Umbilical cord (tissue), 2 donors: ENCODE measurements around the gene ARGLU1. TPM values are rescaled to one million over a fixed set of nuclear protein-coding genes. Genes with fewer than 3 reads are reported as not detected.

Experiments
- DNase-seq: peaks from one replicate; pipeline ENCODE4 v3.0.0-alpha.2; 2015; ENCODE audit warnings: low spot score
- total RNA-seq: library from RNA; depleted of rRNA; stranded (reverse); fragments of >200 nt; gene quantifications from one replicate; pipeline ENCODE4 v1.2.3, GENCODE V29; 2014; ENCODE audit warnings: low replicate concordance; ENCODE audit not compliant: insufficient read depth

Gene ARGLU1
- total RNA-seq, 1 donor from 2014 or later: 89.8 TPM

DNA sequence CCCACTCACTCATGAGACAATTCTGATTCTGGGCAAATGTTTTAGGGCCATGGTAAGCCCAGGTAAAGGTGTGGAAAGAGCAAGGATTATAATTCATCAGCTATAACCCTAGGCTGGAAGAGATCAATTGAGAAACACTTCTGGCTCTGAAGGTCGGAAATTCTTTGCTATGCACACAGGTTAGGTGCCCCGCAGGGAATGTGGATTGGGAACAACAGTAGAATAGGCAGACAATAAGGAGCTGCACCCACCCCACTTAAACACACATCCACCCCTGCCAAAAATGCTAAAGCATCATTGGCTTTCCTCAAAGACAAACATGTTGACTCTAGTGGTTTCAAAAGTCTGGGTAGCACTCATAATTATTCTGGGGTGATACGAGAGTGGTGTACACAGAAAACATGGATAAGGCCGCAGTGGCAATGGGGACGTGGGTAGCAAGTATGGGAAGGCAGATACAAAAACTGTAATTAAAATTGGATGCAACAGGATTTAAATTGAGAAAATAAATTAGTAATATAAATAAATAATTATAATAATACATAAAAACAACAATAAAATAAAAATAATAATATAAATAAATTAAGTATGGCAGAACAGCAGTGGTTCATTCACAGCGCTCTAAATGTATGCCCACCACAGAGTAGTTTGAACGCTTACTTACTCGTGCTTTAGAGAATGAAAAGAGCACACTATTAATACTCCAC, 41.0 kb downstream of the ARGLU1 start:
- no peak for DNase-seq

GRCh38 chr13:106525865-106526264, 42.1 kb downstream of the ARGLU1 start:
- no peak for DNase-seq

GRCh38 chr13:106524108-106524507, 43.8 kb downstream of the ARGLU1 start:
- DNase-seq: no peak

- DNase-seq: peak; percentile 74
Measured at GRCh38 chr13:106523576-106523975, 44.4 kb downstream of the ARGLU1 start.

GRCh38 chr13:106522898-106523525, 44.9 kb downstream of the ARGLU1 start:
- peak; percentile 49 for DNase-seq

DNA sequence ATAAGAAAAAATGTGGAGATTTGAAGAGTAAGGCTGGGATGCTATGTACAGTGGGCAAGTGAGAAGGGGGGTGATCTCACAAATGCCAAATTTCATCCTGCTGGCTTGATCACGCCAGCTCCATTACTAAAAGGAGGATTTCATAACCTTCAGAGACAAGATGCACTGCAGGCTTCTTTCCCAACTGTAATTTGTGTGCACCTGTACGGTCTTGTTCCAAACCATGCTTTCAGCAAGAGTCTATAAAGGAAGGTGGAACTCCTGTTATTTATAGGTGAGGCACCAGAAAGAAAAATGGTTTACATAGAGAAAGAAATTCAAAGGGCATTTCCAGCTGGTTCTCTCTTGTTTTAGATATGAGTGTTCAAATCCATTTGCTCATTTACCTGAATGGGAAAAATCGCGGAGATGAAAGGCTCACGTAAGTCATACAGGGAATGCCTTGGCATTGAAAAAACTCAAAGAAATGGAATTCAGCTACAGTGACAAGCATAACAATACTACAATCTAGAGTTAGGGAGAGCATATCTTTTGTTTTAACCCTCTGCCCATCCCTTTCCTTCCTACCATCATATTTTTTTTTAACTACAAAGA, 45.7 kb downstream of the ARGLU1 start:
- DNase-seq: peak; percentile 52

- peak; percentile 61 for DNase-seq
Measured at GRCh38 chr13:106521095-106521799, 46.7 kb downstream of the ARGLU1 start.

- DNase-seq: peak; percentile 47
Measured at GRCh38 chr13:106520251-106521054, 47.5 kb downstream of the ARGLU1 start.

DNA sequence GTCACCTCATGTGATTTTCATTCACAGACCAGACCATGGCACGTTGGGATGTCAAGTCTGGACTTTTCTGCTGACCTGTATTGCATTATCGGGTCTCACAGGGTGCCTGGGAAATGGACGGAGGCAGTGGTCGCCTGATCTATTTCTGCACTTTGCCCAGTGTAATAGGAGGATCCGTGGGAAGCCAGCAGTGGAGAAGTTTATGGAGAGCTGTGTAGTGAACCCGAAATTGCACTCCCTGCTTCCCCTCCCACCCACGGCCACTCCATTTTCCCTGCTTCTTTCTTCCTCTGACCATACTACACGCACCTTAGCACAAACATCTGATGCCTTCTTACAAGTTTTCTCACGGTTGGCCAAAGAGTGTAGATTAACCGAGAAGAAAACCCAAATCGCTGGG, 49.4 kb downstream of the ARGLU1 start:
- DNase-seq: no peak

GRCh38 chr13:106517109-106517847, 50.7 kb downstream of the ARGLU1 start:
- no peak for DNase-seq

DNA sequence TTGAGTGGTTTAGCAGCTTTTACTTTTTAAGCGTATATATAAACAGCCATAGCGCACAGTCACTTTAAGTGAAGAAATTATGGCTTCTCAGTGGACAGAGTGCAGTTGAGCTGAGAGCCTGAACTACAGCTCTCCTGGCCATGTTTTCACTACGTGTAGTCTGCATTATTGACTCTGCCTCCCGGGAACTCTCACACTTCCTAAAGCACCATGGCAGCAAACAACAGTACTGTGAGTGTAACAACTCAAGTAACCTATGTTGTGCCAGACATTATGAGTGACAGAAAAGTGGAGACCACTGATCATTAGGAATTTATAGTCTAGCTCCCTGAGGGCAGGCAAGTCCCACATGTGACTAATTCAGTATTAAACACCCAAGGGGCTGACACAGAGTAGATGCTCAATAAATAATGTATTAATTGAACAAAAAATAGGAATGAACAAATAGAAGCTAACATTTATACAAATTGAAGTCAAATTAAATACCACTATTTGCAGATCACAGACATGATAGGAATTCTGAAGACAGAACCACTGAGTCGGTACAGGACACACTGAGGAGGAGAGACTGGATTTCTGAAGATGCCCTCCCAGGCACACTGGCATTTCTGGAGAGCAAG, 52.2 kb downstream of the ARGLU1 start:
- DNase-seq: no peak

DNA sequence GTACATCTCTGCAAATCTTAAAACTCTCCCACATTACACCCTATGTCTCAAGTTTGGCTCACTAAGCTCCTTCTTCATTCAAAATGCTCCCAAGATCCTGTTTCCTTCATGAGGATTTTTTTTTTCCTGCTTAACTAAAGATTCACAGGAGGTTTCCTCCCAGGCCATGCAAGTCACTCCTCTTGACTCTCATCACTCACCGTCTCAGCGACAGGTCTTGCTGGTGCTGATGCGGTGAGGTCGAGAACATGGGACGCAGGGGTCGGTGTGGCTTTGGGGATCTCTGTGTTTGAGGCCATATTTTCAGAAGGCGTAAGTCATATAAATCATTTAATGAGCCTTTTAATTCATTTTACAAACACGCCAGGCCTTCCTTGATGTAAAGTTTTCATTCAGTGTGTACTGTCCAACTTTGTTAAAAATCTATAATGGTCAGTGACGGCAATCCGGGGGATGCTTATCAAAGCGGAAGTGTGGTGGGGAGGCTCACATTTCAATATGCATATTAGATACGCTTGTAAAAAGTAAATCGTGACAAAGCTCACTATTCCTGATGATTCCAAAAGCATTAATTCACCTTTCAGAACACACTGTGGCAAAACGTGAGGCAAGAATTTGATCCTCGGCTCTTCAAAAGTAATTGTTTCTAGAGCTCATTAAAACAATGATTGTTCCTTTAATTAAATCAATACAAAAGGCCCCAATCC, 52.9 kb downstream of the ARGLU1 start:
- no peak for DNase-seq

DNA sequence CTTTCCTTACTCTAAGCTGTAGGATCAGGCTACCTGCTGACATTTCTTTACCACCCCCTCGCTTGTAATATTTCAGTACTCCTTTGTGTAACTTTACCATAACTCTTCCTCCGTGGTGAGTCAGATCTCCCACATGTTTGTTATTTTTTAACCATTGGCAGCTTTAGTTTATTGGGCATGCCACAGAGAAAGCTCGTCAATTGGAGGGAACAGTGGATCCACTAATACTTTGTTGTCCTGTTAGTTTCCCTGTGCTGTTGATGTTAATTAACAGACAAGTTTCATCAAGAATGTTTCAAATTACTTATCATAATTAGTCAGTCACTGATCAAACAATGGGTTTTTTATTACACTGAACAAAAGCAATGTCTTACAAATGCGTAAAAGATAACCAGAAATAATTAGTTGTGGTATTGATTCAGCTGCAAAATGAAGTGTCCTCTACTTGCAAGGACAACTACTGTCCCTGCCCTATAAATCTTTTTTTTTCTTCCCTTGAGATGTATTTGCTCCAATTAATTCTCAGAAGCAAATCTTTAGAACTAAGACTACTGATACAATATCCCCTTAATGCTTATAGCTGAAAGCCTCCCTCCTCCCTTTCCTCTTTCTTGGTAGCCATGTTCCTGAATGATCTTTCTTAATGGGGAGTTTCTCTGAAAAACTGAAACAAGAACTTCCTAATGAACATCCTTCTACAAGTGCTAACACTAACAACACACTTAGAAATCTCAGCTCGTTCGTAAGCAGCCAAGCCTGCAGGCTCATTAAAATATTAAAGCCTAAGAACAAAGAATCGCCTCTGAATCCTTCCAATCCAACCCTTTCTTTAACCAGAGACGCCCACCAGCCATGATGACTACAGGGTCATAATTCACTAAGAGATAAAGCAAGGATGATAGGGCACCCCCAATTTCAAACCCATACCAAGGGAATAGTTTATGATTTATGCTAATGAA, 54.6 kb downstream of the ARGLU1 start:
- no peak for DNase-seq

DNA sequence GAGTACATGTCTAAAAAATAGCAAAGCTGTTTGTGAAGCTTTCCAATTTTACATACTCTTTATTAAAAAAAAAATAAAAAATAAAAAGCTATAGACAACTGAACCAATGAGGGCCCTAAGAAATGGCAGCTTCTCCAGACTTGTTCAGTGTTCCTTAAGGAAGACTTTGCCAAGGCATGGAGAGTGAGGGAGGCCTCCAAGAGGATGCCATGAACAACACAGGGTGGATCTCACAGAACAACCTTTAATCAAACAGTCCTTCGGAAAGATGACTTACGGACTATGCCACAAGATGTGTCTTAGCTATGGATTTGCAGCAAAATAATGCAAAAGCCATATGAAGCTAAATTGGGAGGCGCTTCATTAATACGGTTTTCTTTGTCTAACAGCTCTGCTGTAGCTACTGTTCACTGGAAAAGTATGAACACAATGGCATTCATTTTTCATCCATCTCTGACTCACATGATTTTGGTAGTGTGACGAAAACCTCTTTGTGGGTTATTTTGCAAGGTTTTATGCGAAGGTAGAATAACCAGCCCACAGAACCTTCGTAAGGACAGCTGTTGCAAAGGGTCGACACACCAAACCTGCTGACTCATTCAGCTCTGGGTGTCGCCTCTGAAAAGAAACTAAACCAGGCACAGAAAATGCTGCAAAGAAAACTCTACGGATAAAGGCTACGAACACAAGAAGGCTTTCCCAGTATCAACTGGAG, 60.2 kb downstream of the ARGLU1 start:
- DNase-seq: peak; percentile 54

- DNase-seq: no peak
Measured at GRCh38 chr13:106506286-106506685, 61.7 kb downstream of the ARGLU1 start.

DNA sequence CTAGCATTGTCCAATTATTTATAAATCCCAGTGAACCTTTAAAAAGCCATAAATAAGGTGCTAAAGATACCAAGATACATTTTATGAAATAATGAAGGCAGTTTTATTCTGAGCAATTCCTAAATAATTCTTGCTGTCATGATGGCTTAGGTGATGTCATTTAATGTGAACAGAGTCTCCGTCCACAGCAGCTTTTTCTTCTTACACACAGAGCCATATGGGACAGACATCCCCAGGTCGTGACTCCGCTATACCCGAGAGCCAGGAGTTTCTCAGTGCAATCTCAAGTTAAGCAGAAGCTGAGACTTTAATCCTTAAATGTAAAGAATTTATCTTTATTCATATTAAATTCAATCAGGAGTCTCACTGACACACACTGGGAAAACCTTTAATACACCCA, 62.2 kb downstream of the ARGLU1 start:
- peak; percentile 76 for DNase-seq

GRCh38 chr13:106505295-106505694, 62.6 kb downstream of the ARGLU1 start:
- DNase-seq: no peak
